ENCODE data around the gene MCF2L.

MCF2L gene

DNA sequence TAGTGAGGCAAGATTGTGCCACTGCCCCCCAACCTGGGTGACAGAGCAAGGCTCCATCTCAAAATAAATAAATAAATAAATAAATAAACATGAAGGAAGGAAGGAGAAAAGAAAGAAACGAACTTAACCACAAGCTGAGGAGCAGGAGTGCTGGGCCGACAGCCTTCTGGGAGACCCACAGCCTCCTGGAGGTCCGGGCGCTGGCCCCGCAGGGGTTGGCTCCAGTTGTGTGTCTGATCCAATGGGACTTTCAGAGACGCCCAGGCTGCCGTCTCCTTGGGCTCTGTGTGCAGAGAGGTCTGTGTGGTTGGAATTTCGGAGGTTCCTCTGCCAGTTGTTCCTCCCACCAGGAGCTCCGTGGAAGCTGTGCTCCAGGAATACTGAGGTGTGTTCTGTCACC is 36.0 kb upstream of the MCF2L start:
- no peak overlapping the region for H3K4me3 ChIP-seq (ENCODE audit: low read depth, low read length)
- H3K27me3 ChIP-seq = no peaks in the 10 kb centered on the region
- H3K36me3 ChIP-seq = no peaks in the 10 kb centered on the region
- peaks cover 17% of the 10 kb centered on the region for H3K4me1 ChIP-seq
- H3K9me3 ChIP-seq = no peaks in the 10 kb centered on the region
- TF ChIP-seq, protein P1, sequence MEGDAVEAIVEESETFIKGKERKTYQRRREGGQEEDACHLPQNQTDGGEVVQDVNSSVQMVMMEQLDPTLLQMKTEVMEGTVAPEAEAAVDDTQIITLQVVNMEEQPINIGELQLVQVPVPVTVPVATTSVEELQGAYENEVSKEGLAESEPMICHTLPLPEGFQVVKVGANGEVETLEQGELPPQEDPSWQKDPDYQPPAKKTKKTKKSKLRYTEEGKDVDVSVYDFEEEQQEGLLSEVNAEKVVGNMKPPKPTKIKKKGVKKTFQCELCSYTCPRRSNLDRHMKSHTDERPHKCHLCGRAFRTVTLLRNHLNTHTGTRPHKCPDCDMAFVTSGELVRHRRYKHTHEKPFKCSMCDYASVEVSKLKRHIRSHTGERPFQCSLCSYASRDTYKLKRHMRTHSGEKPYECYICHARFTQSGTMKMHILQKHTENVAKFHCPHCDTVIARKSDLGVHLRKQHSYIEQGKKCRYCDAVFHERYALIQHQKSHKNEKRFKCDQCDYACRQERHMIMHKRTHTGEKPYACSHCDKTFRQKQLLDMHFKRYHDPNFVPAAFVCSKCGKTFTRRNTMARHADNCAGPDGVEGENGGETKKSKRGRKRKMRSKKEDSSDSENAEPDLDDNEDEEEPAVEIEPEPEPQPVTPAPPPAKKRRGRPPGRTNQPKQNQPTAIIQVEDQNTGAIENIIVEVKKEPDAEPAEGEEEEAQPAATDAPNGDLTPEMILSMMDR (IDR thresholded peaks at IDR 0.05; ENCODE audit: low read depth, low read length) = no peak
- DNase-seq = no peak

DNA sequence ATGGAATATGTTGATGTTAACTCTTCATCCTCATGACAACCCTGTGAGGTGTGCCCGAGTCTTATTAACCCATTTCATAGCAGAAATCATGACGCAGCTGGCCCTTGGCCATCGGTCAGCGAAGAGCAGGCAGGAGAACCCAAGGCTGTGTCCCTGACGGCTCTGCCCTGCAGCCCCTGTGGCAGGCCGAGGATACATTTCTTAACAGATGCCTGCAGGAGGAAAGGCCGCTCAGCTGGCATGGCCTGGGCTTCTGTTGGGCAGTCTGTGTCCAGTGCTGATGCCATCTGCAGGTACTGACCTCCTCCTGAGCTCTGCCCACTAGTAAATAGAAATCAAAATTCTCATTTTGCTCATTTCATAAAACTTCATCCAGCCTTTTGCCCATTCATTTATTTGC is 35.4 kb upstream of the MCF2L start:
- Histone ChIP-seq H3K9me3 (no peaks in the 10 kb centered on the region), H3K36me3 (no peaks in the 10 kb centered on the region), H3K27me3 (no peaks in the 10 kb centered on the region), H3K4me1 (peaks cover 11% of the 10 kb centered on the region), H3K4me3 (ENCODE audit: low read depth, low read length) (no peak overlapping the region)
- DNase-seq = no peak
- TF ChIP-seq, protein P1 (IDR thresholded peaks at IDR 0.05; ENCODE audit: low read depth, low read length) = no peak

DNA sequence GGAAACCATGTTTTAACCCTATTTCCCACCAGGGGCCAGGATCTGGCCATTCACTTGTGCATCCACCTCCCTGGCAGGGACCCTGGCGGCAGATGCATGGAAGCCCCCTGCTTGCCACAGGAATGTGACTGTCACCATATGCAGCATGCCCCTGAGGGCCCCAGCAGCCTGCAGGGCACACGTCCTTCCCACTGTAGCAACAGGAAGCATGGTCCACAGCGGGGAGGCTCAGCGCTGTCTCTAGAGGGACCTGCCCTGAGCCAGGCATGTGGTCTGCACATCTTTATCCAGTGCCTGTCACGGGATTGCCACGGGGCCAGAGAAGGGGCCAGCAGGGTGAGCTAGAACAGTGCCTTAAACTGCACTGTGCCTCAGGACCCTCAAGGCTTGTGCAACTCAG is 34.9 kb upstream of the MCF2L start:
- Histone ChIP-seq H3K27me3 (no peaks in the 10 kb centered on the region), H3K4me1 (peaks cover 8% of the 10 kb centered on the region), H3K4me3 (ENCODE audit: low read depth, low read length) (no peak overlapping the region), H3K36me3 (no peaks in the 10 kb centered on the region), H3K9me3 (no peaks in the 10 kb centered on the region)
- peak; percentile 59 for DNase-seq
- TF ChIP-seq, protein P1 (IDR thresholded peaks at IDR 0.05; ENCODE audit: low read depth, low read length) = no peak

DNA sequence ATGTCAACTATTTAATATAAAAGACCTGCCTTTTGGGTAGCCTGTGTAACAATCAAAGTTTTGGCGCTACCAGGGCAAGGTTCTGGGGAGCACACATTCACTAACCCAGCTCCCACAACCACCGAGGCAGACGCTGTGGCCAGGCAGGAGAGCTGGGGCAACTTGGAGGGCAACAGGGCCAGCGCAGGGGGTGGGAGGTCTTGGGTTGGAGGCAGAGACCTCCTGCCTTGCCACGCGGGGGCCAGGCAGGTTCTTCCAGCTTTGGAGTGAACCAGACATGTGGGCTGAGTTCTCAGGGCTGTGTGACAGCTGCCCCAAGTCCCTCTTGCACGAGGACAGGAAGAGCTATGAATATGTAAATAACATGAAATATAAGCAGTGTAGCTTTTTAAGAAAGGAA is 30.3 kb upstream of the MCF2L start:
- H3K4me1 ChIP-seq = peaks cover 4% of the 10 kb centered on the region
- DNase-seq = no peak
- TF ChIP-seq, protein P1 (IDR thresholded peaks at IDR 0.05; ENCODE audit: low read depth, low read length) = no peak
- H3K4me3 ChIP-seq (ENCODE audit: low read depth, low read length) = no peak overlapping the region
- H3K36me3 ChIP-seq = no peaks in the 10 kb centered on the region
- no peaks in the 10 kb centered on the region for H3K9me3 ChIP-seq
- no peaks in the 10 kb centered on the region for H3K27me3 ChIP-seq

DNA sequence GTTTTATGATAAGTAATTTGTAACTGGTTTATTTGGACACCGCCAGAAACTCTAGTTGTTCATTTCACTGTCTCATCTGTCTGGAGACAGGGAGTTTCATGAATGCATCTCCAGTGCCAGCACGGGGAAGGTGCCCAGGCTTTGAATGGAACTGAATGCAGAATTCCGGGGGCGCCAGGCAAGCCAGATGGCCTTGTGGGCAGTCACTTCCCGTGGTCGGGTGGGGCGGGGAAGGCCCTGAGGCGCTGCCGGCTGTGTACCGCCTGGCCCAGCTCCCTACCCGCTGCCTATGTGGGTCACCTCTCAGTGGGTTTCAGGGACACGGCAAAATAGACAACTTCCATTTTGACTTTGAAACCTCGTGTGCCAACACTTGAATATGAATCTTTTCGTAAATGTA is 28.8 kb upstream of the MCF2L start:
- H3K4me1 ChIP-seq = no peaks in the 10 kb centered on the region; the same call in 1 of the 2 replicates
- H3K27me3 ChIP-seq = no peaks in the 10 kb centered on the region
- peak; percentile 67 for DNase-seq
- no peaks in the 10 kb centered on the region for H3K36me3 ChIP-seq
- H3K4me3 ChIP-seq (ENCODE audit: low read depth, low read length) = no peak overlapping the region
- no peaks in the 10 kb centered on the region for H3K9me3 ChIP-seq
- TF ChIP-seq, protein P1 (IDR thresholded peaks at IDR 0.05; ENCODE audit: low read depth, low read length) = no peak

DNA sequence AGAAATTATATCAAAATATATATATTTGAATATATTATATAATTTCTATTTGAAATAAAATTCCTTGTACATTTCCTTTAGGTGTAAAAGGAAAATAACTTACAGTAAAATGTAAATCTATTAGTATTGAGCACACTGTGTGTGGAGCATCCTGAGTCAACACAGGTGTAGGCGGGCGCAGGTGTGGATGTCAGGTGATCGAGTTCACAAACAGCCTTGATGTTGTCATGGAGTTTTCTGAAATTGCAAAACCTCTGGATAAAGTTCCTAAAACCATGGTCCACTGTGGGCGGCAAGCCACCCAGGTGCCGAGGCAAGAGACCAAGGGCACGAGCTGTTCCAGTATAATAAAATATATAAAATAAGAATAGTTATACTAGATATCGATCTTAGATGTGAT is 27.7 kb upstream of the MCF2L start:
- H3K36me3 ChIP-seq = no peaks in the 10 kb centered on the region
- no peaks in the 10 kb centered on the region; the same call in 1 of the 2 replicates for H3K4me1 ChIP-seq
- H3K9me3 ChIP-seq = no peaks in the 10 kb centered on the region
- no peaks in the 10 kb centered on the region for H3K27me3 ChIP-seq
- no peak overlapping the region for H3K4me3 ChIP-seq (ENCODE audit: low read depth, low read length)
- TF ChIP-seq, protein P1 (IDR thresholded peaks at IDR 0.05; ENCODE audit: low read depth, low read length) = no peak
- DNase-seq = no peak
